ENCODE measurements around the gene RIMBP2.

- TF ChIP-seq, protein P1, sequence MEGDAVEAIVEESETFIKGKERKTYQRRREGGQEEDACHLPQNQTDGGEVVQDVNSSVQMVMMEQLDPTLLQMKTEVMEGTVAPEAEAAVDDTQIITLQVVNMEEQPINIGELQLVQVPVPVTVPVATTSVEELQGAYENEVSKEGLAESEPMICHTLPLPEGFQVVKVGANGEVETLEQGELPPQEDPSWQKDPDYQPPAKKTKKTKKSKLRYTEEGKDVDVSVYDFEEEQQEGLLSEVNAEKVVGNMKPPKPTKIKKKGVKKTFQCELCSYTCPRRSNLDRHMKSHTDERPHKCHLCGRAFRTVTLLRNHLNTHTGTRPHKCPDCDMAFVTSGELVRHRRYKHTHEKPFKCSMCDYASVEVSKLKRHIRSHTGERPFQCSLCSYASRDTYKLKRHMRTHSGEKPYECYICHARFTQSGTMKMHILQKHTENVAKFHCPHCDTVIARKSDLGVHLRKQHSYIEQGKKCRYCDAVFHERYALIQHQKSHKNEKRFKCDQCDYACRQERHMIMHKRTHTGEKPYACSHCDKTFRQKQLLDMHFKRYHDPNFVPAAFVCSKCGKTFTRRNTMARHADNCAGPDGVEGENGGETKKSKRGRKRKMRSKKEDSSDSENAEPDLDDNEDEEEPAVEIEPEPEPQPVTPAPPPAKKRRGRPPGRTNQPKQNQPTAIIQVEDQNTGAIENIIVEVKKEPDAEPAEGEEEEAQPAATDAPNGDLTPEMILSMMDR (IDR thresholded peaks at IDR 0.05; ENCODE audit: low read depth, low read length): no peak
- TF ChIP-seq MYC (IDR thresholded peaks at IDR 0.05; ENCODE audit: low read depth, low read length): no peak
Observed at GRCh38 chr12:130486146-130486435, 230.0 kb downstream of the RIMBP2 start.
